HEK293 (cell line): Measurements from ENCODE around the gene DDIT3.
"Not testable (repeated sequence)": the region's sequence is repeated elsewhere in the genome, so short reads cannot be mapped to it uniquely, and the experiment has no call there.

Source experiments
- CTCF ChIA-PET: fragments of 350-600 bp; formaldehyde crosslinking; extraction: SDS; loops from one replicate; lab custom pipeline; 2021; ENCODE audit warnings: antibody characterized with exemption; lab: Yijun Ruan, JAX
- POLR2A ChIA-PET: fragments of 300-600 bp; formaldehyde crosslinking; extraction: SDS; loops from one replicate; lab custom pipeline; 2020; ENCODE audit warnings: antibody characterized with exemption, inconsistent platforms; lab: Yijun Ruan, JAX
- H3K27ac ChIP-seq: fragments of 200-500 bp; sonication (Bioruptor generic); 2 replicates; pipeline ENCODE4 v1.5.1; 2014; ENCODE audit warnings: low read depth, low read length, control low read depth, inconsistent platforms; ENCODE audit errors: extremely low read depth
- H3K36me3 ChIP-seq, 2 experiments: fragments of 200-500 bp in 1 of 2; sonication (Bioruptor generic) in 1 of 2; 1 replicate in 1 of 2; 2 replicates in 1 of 2; pipeline ENCODE4 v1.5.1; 2014 to 2017; ENCODE audit warnings: inconsistent platforms in 2 of 2, low read length in 2 of 2; ENCODE audit not compliant: control insufficient read depth in 2 of 2, insufficient read depth in 1 of 2
- H3K4me1 ChIP-seq: fragments of 200-500 bp; sonication (Bioruptor generic); 2 replicates; pipeline ENCODE4 v1.5.1; 2014; ENCODE audit warnings: mild to moderate bottlenecking, low read length, inconsistent platforms; ENCODE audit not compliant: control insufficient read depth, insufficient read depth
- H3K4me3 ChIP-seq: 2 replicates; pipeline ENCODE4 v1.5.1; 2011; ENCODE audit warnings: low read depth, mild to moderate bottlenecking, control low read depth, low read length, moderate library complexity
- H3K9me3 ChIP-seq: fragments of 200-500 bp; sonication (Bioruptor generic); 2 replicates; pipeline ENCODE4 v1.5.1; 2014; ENCODE audit warnings: low read depth, low read length, inconsistent platforms; ENCODE audit not compliant: control insufficient read depth, insufficient read depth
- KLF7 ChIP-seq: fragments of 450-650 bp; formaldehyde crosslinking; IDR thresholded peaks from 2 replicates; pipeline ENCODE4 v1.5.1; 2016; ENCODE audit warnings: missing biosample characterization, missing genetic modification characterization, borderline replicate concordance
- MYNN ChIP-seq: fragments of 450-650 bp; formaldehyde crosslinking; IDR thresholded peaks from 2 replicates; pipeline ENCODE4 v1.5.1; 2016; ENCODE audit warnings: missing biosample characterization, missing genetic modification characterization, borderline replicate concordance
- ZIC2 ChIP-seq: fragments of 450-650 bp; formaldehyde crosslinking; IDR thresholded peaks from 2 replicates; pipeline ENCODE4 v1.5.1; 2016; ENCODE audit warnings: missing biosample characterization, missing genetic modification characterization
- ZNF223 ChIP-seq: fragments of 450-650 bp; formaldehyde crosslinking; IDR thresholded peaks from 2 replicates; pipeline ENCODE4 v1.5.1; 2016; ENCODE audit warnings: missing biosample characterization, missing genetic modification characterization
- ZNF341 ChIP-seq: fragments of 450-650 bp; formaldehyde crosslinking; IDR thresholded peaks from 2 replicates; pipeline ENCODE4; 2016; ENCODE audit warnings: low read depth, missing biosample characterization, missing genetic modification characterization
- ZNF350 ChIP-seq: fragments of 450-650 bp; formaldehyde crosslinking; IDR thresholded peaks from 2 replicates; pipeline ENCODE4 v1.5.0; 2017; ENCODE audit warnings: missing biosample characterization, mild to moderate bottlenecking, missing genetic modification characterization
- ZNF404 ChIP-seq: fragments of 450-650 bp; formaldehyde crosslinking; IDR thresholded peaks from 2 replicates; pipeline ENCODE4 v1.5.1; 2017; ENCODE audit warnings: missing biosample characterization, missing genetic modification characterization
- ZNF521 ChIP-seq: fragments of 450-650 bp; formaldehyde crosslinking; IDR thresholded peaks from 2 replicates; pipeline ENCODE4 v1.5.1; 2017; ENCODE audit warnings: missing biosample characterization, mild to moderate bottlenecking, missing genetic modification characterization
- ZNF600 ChIP-seq: fragments of 450-650 bp; formaldehyde crosslinking; IDR thresholded peaks from 2 replicates; pipeline ENCODE4 v1.5.1; 2016; ENCODE audit warnings: missing biosample characterization, missing genetic modification characterization
- ZNF629 ChIP-seq: fragments of 450-650 bp; formaldehyde crosslinking; IDR thresholded peaks from 2 replicates; pipeline ENCODE4 v1.5.1; 2017; ENCODE audit warnings: missing biosample characterization, missing genetic modification characterization
- ZNF654 ChIP-seq: fragments of 450-650 bp; formaldehyde crosslinking; IDR thresholded peaks from 2 replicates; pipeline ENCODE4 v1.5.1; 2016; ENCODE audit warnings: low read depth, missing biosample characterization, missing genetic modification characterization
- ZNF670 ChIP-seq: fragments of 450-650 bp; formaldehyde crosslinking; IDR thresholded peaks from 2 replicates; pipeline ENCODE4 v1.5.1; 2016; ENCODE audit warnings: missing biosample characterization, missing genetic modification characterization, low read depth
- ZNF76 ChIP-seq: fragments of 450-650 bp; formaldehyde crosslinking; IDR thresholded peaks from 2 replicates; pipeline ENCODE4; 2016; ENCODE audit warnings: low read depth, missing biosample characterization, missing genetic modification characterization, borderline replicate concordance
- TF ChIP-seq, protein P1 (sequence below): fragments of 450-650 bp; formaldehyde crosslinking; IDR thresholded peaks from 2 replicates; pipeline ENCODE4 v1.5.1; 2016; ENCODE audit warnings: missing biosample characterization, missing genetic modification characterization, borderline replicate concordance
- TF ChIP-seq, protein P2 (sequence below): fragments of 450-650 bp; formaldehyde crosslinking; IDR thresholded peaks from 2 replicates; pipeline ENCODE4 v1.5.1; 2016; ENCODE audit warnings: missing biosample characterization, missing genetic modification characterization

Gene DDIT3

DNA sequence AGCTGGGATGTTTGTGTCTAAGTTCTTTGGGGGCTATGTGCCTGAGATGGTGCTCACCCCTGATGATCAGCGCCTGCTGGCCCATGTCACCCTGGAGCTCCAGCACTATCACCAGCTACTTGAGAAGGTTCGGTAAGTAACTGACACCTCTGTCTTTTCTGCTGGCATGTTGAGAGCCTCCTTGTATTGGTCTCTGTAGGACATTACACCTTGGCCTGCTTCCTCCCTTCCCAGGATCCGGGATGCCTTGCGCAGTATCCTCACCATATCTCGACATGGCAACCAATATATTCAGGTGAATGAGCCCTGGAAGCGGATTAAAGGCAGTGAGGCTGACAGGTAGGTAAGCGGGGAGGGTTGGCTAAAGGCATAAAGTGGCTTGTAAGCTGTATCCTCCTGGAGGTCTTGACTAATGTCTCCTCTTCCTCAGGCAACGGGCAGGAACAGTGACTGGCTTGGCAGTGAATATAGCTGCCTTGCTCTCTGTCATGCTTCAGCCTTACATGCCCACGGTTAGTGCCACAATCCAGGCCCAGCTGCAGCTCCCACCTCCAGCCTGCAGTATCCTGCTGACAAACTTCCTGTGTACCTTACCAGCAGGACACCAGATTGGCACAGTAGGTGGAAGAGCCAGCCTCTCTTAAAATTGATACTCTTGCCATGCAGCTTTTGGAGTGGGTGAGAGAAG lies 5.5 kb downstream of the DDIT3 start:
- no peaks in the 10 kb centered on the region for H3K9me3 ChIP-seq
- TF ChIP-seq ZNF350 (no peak), ZNF404 (no peak), ZIC2 (tag by site-specific recombination) (peak; percentile 95), ZNF223 (tag by site-specific recombination) (no peak), ZNF341 (peak; percentile 33; the same call in 1 of the 2 replicates), ZNF76 (tag by site-specific recombination) (no peak), MYNN (tag by site-specific recombination) (no peak), KLF7 (no peak), ZNF521 (tag by site-specific recombination) (no peak), ZNF629 (no peak), ZNF670 (tag by site-specific recombination) (no peak), ZNF600 (tag by site-specific recombination) (no peak), ZNF654 (tag by site-specific recombination) (no peak)
- TF ChIP-seq, protein P1, sequence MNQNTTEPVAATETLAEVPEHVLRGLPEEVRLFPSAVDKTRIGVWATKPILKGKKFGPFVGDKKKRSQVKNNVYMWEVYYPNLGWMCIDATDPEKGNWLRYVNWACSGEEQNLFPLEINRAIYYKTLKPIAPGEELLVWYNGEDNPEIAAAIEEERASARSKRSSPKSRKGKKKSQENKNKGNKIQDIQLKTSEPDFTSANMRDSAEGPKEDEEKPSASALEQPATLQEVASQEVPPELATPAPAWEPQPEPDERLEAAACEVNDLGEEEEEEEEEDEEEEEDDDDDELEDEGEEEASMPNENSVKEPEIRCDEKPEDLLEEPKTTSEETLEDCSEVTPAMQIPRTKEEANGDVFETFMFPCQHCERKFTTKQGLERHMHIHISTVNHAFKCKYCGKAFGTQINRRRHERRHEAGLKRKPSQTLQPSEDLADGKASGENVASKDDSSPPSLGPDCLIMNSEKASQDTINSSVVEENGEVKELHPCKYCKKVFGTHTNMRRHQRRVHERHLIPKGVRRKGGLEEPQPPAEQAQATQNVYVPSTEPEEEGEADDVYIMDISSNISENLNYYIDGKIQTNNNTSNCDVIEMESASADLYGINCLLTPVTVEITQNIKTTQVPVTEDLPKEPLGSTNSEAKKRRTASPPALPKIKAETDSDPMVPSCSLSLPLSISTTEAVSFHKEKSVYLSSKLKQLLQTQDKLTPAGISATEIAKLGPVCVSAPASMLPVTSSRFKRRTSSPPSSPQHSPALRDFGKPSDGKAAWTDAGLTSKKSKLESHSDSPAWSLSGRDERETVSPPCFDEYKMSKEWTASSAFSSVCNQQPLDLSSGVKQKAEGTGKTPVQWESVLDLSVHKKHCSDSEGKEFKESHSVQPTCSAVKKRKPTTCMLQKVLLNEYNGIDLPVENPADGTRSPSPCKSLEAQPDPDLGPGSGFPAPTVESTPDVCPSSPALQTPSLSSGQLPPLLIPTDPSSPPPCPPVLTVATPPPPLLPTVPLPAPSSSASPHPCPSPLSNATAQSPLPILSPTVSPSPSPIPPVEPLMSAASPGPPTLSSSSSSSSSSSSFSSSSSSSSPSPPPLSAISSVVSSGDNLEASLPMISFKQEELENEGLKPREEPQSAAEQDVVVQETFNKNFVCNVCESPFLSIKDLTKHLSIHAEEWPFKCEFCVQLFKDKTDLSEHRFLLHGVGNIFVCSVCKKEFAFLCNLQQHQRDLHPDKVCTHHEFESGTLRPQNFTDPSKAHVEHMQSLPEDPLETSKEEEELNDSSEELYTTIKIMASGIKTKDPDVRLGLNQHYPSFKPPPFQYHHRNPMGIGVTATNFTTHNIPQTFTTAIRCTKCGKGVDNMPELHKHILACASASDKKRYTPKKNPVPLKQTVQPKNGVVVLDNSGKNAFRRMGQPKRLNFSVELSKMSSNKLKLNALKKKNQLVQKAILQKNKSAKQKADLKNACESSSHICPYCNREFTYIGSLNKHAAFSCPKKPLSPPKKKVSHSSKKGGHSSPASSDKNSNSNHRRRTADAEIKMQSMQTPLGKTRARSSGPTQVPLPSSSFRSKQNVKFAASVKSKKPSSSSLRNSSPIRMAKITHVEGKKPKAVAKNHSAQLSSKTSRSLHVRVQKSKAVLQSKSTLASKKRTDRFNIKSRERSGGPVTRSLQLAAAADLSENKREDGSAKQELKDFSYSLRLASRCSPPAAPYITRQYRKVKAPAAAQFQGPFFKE = no peak
- TF ChIP-seq, protein P2, sequence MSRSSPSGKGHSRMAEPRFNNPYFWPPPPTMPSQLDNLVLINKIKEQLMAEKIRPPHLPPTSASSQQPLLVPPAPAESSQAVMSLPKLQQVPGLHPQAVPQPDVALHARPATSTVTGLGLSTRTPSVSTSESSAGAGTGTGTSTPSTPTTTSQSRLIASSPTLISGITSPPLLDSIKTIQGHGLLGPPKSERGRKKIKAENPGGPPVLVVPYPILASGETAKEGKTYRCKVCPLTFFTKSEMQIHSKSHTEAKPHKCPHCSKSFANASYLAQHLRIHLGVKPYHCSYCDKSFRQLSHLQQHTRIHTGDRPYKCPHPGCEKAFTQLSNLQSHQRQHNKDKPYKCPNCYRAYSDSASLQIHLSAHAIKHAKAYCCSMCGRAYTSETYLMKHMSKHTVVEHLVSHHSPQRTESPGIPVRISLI (tag by site-specific recombination) = no peak
- TF ChIP-seq, all 188 proteins: peak for 2
- ChIA-PET CTCF (interaction anchor here (0.5 to 0.9 kb wide), 3 partner anchors 18 to 59 kb away, joined by 3 to 4 read pairs (median 4); no protein-coding TSS in a partner anchor), POLR2A (interaction anchor here (1.0 to 2.4 kb wide), 4 partner anchors 11 to 18 kb away, joined by 3 to 15 read pairs (median 3); no protein-coding TSS in a partner anchor)
- no peak overlapping the region; the same call in 1 of the 2 replicates for H3K27ac ChIP-seq
- no peak overlapping the region for H3K4me3 ChIP-seq
- no peaks in the 10 kb centered on the region for H3K4me1 ChIP-seq
- H3K36me3 ChIP-seq = peaks cover 48 to 90% of the 10 kb centered on the region in 2 experiments

DNA sequence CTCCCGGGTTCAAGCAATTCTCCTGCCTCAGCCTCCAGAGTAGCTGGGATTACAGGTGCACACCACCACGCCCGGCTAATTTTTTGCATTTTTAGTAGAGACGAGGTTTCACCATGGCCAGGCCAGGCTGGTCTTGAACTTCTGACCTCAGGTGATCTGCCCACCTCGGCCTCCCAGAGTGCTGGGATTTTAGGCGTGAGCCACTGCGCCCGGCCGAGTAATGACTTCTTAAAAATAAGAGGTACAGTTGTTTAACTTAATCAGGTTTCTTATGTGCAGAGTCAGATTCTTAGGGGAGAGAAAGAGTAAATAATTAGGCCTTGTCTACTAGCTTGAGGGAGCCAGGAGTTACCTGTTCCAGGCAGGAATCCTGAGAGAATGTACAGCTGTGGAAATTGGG lies 6.1 kb downstream of the DDIT3 start:
- H3K36me3 ChIP-seq = peaks cover 51 to 94% of the 10 kb centered on the region in 2 experiments
- POLR2A ChIA-PET = interaction anchor here (1.0 to 1.5 kb wide), 3 partner anchors 10 to 17 kb away, joined by 3 read pairs; no protein-coding TSS in a partner anchor
- not testable (repeated sequence) for H3K4me3 ChIP-seq, H3K27ac ChIP-seq, H3K4me1 ChIP-seq, H3K9me3 ChIP-seq
- CTCF ChIA-PET = interaction anchor here (0.5 to 0.7 kb wide), 2 partner anchors 17 to 23 kb away, joined by 4 read pairs; no protein-coding TSS in a partner anchor

DNA sequence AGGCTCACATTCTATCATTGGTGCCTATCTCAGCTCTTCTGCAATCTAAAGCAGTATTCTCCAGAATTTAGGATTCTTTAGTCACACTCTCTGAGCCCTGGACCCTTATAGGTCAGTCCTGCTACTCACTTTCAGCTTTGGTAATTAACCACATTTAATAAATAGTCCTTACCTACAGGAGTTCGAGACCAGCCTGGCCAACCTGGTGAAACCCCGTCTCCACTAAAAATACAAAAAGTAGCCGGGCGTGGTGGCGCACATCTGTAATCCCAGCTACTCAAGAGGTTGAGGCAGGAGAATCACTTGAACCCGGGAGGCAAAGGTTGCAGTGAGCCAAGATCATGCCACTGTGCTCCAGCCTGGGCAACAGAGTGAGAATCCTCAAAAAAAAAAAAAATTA lies 6.6 kb downstream of the DDIT3 start:
- ChIA-PET CTCF (interaction anchor here (0.7 kb wide), 2 partner anchors 23 to 38 kb away, joined by 4 read pairs; no protein-coding TSS in a partner anchor), POLR2A (interaction anchor here (1.0 kb wide), 1 partner anchor 9 kb away, joined by 3 read pairs; no protein-coding TSS in a partner anchor)
- H3K27ac ChIP-seq = not testable (repeated sequence)

More for the DNA sequence above, 6.6 kb downstream of the DDIT3 start:
- not testable (repeated sequence) for H3K4me1 ChIP-seq, H3K9me3 ChIP-seq, H3K4me3 ChIP-seq
- H3K36me3 ChIP-seq = peaks cover 55 to 93% of the 10 kb centered on the region in 2 experiments
